ENCODE measurements around the gene WWOX.

DNA sequence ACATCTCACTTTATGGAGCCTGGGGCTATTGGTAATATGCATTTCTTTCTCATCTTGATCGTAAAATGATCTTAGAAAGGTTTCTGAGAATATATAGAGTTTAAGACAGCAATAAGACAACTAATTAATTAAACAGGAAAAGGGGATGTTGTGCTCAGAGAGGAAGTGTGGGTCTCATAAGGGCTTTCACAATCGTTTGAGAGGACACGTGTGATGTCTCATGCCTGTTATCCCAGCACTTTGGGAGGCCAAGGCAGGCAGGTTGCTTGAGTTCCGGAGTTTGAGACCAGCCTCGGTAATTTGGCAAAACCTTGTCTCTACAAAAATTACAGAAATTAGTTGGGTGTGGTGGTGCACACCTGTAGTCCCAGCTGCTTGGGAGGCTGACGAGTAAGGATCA is 295.6 kb downstream of the WWOX start:
- TF ChIP-seq, protein P1, sequence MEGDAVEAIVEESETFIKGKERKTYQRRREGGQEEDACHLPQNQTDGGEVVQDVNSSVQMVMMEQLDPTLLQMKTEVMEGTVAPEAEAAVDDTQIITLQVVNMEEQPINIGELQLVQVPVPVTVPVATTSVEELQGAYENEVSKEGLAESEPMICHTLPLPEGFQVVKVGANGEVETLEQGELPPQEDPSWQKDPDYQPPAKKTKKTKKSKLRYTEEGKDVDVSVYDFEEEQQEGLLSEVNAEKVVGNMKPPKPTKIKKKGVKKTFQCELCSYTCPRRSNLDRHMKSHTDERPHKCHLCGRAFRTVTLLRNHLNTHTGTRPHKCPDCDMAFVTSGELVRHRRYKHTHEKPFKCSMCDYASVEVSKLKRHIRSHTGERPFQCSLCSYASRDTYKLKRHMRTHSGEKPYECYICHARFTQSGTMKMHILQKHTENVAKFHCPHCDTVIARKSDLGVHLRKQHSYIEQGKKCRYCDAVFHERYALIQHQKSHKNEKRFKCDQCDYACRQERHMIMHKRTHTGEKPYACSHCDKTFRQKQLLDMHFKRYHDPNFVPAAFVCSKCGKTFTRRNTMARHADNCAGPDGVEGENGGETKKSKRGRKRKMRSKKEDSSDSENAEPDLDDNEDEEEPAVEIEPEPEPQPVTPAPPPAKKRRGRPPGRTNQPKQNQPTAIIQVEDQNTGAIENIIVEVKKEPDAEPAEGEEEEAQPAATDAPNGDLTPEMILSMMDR (optimal IDR thresholded peaks at IDR 0.05 in 1 of 3, IDR thresholded peaks at IDR 0.05 in 1 of 3, conservative IDR thresholded peaks at IDR 0.05 in 1 of 3; ENCODE audit: extremely low read depth in 1 of 3, insufficient read depth in 2 of 3, low read length in 3 of 3) = no peak
- no peak for TF ChIP-seq EZH2 (IDR thresholded peaks at IDR 0.05; ENCODE audit: low read length)

All from keratinocyte (primary cell).